HepG2 (cell line): ENCODE data around the gene P4HTM. TPM values are rescaled to one million over a fixed set of nuclear protein-coding genes. Genes with fewer than 3 reads are reported as not detected.
A peak's percentile ranks its signal among the peaks of the same experiment; 100 is the strongest.

ENCODE experiments used
- ATAC-seq: fragments of 200-7000 bp; cut with Tn5 transposase; 3 replicates; pipeline ENCODE4 v1.9.1; 2020; ENCODE audit warnings: mild to moderate bottlenecking, moderate library complexity
- Bru-seq: library from RNA; stranded (reverse); fragments of 400-500 nt; gene quantifications from one replicate; lab custom pipeline; 2021; lab: Mats Ljungman, UMichigan
- BruChase-seq, 2 experiments: library from RNA; stranded (reverse); fragments of 400-500 nt; gene quantifications; one replicate each; lab custom pipeline; 2021; lab: Mats Ljungman, UMichigan
- BruUV-seq: library from RNA; stranded (reverse); fragments of 400-500 nt; replicated peaks from 2 replicates; lab custom pipeline; 2021; lab: Mats Ljungman, UMichigan
- CTCF ChIA-PET: fragments of 300-600 bp; formaldehyde crosslinking; extraction: SDS; loops from one replicate; lab custom pipeline; 2021; ENCODE audit warnings: low total read pairs, inconsistent platforms, low intra/inter-chr PET ratio; lab: Yijun Ruan, JAX
- POLR2A ChIA-PET: fragments of 350-600 bp; sonication (Branson Sonifier 250); formaldehyde crosslinking; loops from one replicate; lab custom pipeline; 2020; ENCODE audit warnings: antibody characterized with exemption, inconsistent platforms; lab: Yijun Ruan, JAX
- DNase-seq: peaks from one replicate; pipeline ENCODE4 v3.0.0-alpha.2; 2015; ENCODE audit warnings: low spot score
- FAIRE-seq: peaks from 3 replicates; lab custom pipeline; 2011; peaks lifted over from hg19 to GRCh38; lab: Jason Lieb, UNC
- H2AFZ ChIP-seq: one replicate; pipeline ENCODE4 v1.6.1; 2011; ENCODE audit warnings: low read length, inconsistent platforms
- H3K27ac ChIP-seq: fragments of 300-600 bp; 3 replicates; pipeline ENCODE4 v1.8.0; 2011; ENCODE audit warnings: mixed run types, mild to moderate bottlenecking, mixed read lengths, low read length, inconsistent platforms; ENCODE audit not compliant: insufficient read depth; ENCODE audit errors: extremely low read length
- H3K27me3 ChIP-seq, 2 experiments: fragments of 200-600 bp in 1 of 2; 2 replicates in 1 of 2; 3 replicates in 1 of 2; pipeline versions ENCODE4 v1.6.0 to v1.8.0; 2011; ENCODE audit warnings: low read length in 2 of 2, mild to moderate bottlenecking in 2 of 2, moderate library complexity in 2 of 2, inconsistent platforms in 1 of 2; ENCODE audit not compliant: insufficient read depth in 2 of 2, control insufficient read depth in 1 of 2
- H3K36me3 ChIP-seq, 2 experiments: fragments of 200-600 bp in 1 of 2; replicated peaks in 1 of 2; 2 replicates in 1 of 2; 3 replicates in 1 of 2; pipeline versions ENCODE4 v1.5.1 to v1.8.0; 2011; ENCODE audit warnings: low read length in 2 of 2, inconsistent platforms in 1 of 2; ENCODE audit not compliant: insufficient read depth in 2 of 2, control insufficient read depth in 1 of 2
- H3K4me1 ChIP-seq: 2 replicates; pipeline ENCODE4 v1.5.1; 2012; ENCODE audit warnings: low read length, inconsistent platforms; ENCODE audit not compliant: insufficient read depth
- H3K4me2 ChIP-seq: 2 replicates; pipeline ENCODE4 v1.6.0; 2011; ENCODE audit warnings: low read depth, low read length, inconsistent platforms
- H3K4me3 ChIP-seq, 3 experiments: fragments of 200-600 bp in 1 of 3; sonication (generic), shearing (Covaris generic) in 1 of 3; replicated peaks in 1 of 3; 2 replicates each; pipeline ENCODE4 v1.5.1; 2011 to 2016; ENCODE audit warnings: low read length in 3 of 3, inconsistent platforms in 2 of 3, low read depth in 2 of 3, mild to moderate bottlenecking in 2 of 3, control low read depth in 1 of 3, mixed read lengths in 1 of 3; ENCODE audit not compliant: insufficient read depth in 1 of 3
- H3K79me2 ChIP-seq: one replicate; pipeline ENCODE4 v1.6.1; 2011; ENCODE audit warnings: low read length, inconsistent platforms; ENCODE audit not compliant: insufficient read depth
- H3K9ac ChIP-seq: 2 replicates; pipeline ENCODE4 v1.6.0; 2011; ENCODE audit warnings: mild to moderate bottlenecking, low read depth, low read length, inconsistent platforms; ENCODE audit not compliant: insufficient read depth
- H3K9me3 ChIP-seq: 2 replicates; pipeline ENCODE4 v1.5.1; 2012; ENCODE audit warnings: mild to moderate bottlenecking, low read length
- H4K20me1 ChIP-seq: 2 replicates; pipeline ENCODE4 v1.6.0; 2011; ENCODE audit warnings: inconsistent platforms, mild to moderate bottlenecking, low read length, moderate library complexity; ENCODE audit not compliant: insufficient read depth
- MTF2 ChIP-seq: sonication (generic); formaldehyde crosslinking; IDR thresholded peaks from 2 replicates; pipeline ENCODE4 v1.5.0; 2020; ENCODE audit warnings: missing genetic modification reagents, borderline replicate concordance
- MXD4 ChIP-seq: IDR thresholded peaks from 2 replicates; pipeline ENCODE4 v1.6.1; 2016; ENCODE audit warnings: mild to moderate bottlenecking, missing biosample characterization, missing genetic modification reagents
- NFYB ChIP-seq: sonication (generic); formaldehyde crosslinking; IDR thresholded peaks from 2 replicates; pipeline ENCODE4 v1.4.0; 2020; ENCODE audit warnings: missing genetic modification reagents
- REXO4 ChIP-seq: sonication (generic); formaldehyde crosslinking; IDR thresholded peaks from 2 replicates; pipeline ENCODE4 v1.8.0; 2022; ENCODE audit warnings: missing genetic modification reagents, mild to moderate bottlenecking, borderline replicate concordance
- STAG1 ChIP-seq: sonication (generic); formaldehyde crosslinking; IDR thresholded peaks from 2 replicates; pipeline ENCODE4 v1.4.0; 2020; ENCODE audit warnings: missing genetic modification reagents
- TAF1 ChIP-seq: sonication (generic); formaldehyde crosslinking; IDR thresholded peaks from 2 replicates; pipeline ENCODE4 v1.4.0; 2020; ENCODE audit warnings: missing genetic modification reagents
- ZFP36L2 ChIP-seq: sonication (generic); formaldehyde crosslinking; IDR thresholded peaks from 2 replicates; pipeline ENCODE4 v1.4.0; 2020; ENCODE audit warnings: missing genetic modification reagents
- ZFYVE20 ChIP-seq: sonication (generic); formaldehyde crosslinking; IDR thresholded peaks from 2 replicates; pipeline ENCODE4 v1.8.0; 2023; ENCODE audit warnings: low read depth, mild to moderate bottlenecking, moderate library complexity, missing genetic modification reagents, borderline replicate concordance
- ZNF558 ChIP-seq: sonication (generic); formaldehyde crosslinking; IDR thresholded peaks from 2 replicates; pipeline ENCODE4 v1.9.0; 2022; ENCODE audit warnings: mild to moderate bottlenecking, missing genetic modification reagents, borderline replicate concordance
- ZNF850 ChIP-seq: sonication (generic); formaldehyde crosslinking; conservative IDR thresholded peaks from 2 replicates; pipeline ENCODE4 v1.9.0; 2021; ENCODE audit warnings: mild to moderate bottlenecking, missing genetic modification reagents
- ZXDC ChIP-seq: sonication (generic); formaldehyde crosslinking; IDR thresholded peaks from 2 replicates; pipeline ENCODE4 v1.5.0; 2020; ENCODE audit warnings: mild to moderate bottlenecking, missing genetic modification reagents
- WGBS: methylation state at CpG from one replicate; pipeline ENCODE4 v1.1.6; 2017; ENCODE audit warnings: low lambda C conversion rate; 5-methylcytosine and 5-hydroxymethylcytosine counted together
- in situ Hi-C: cut with HindIII; loops from 2 replicates; pipeline ENCODE4 v1.10.0; 2017; ENCODE audit warnings: low pct_unique_long_range_greater_than_20kb; ENCODE audit not compliant: extremely low pct_ligation_motif_present
- intact Hi-C: fragments of 100-400 bp; cut with micrococcal nuclease; formaldehyde crosslinking; loops from one replicate; pipeline ENCODE4 v1.10.0; 2022; ENCODE audit not compliant: unreplicated experiment
- long read RNA-seq, 2 experiments: library from RNA in 1 of 2; library from polyadenylated mRNA in 1 of 2; stranded (forward) in 1 of 2; unstranded in 1 of 2; transcript quantifications; one replicate each; pipeline ENCODE4 v2.0.0, GENCODE V29; 2019 to 2022
- polyA minus RNA-seq, 3 experiments: library from RNA; depleted of rRNA, polyadenylated mRNA; stranded (reverse); fragments of >200 nt; gene quantifications; 2 replicates each; pipeline ENCODE4 v1.2.3, GENCODE V29; 2011; ENCODE audit warnings: low replicate concordance in 1 of 3
- polyA plus RNA-seq, 8 experiments: library from polyadenylated mRNA; depleted of rRNA in 3 of 8; stranded (reverse) in 7 of 8; unstranded in 1 of 8; fragments of >200 nt; fragmentation: Illumina TruSeq in 4 of 8; extraction: Trizol in 4 of 8; gene quantifications; 2 replicates each; pipeline versions ENCODE4 v1.2.1 to v1.2.3, GENCODE V29; 2011 to 2016; ENCODE audit warnings: low read depth in 4 of 8, missing spikeins in 1 of 8, mixed read lengths in 1 of 8; ENCODE audit not compliant: insufficient read depth in 1 of 8
- total RNA-seq, 5 experiments: library from RNA; depleted of rRNA; stranded (reverse); fragments of >200 nt; fragmentation: Illumina TruSeq; extraction: Trizol; gene quantifications; 2 replicates each; pipeline ENCODE4 v1.2.3, GENCODE V29; 2016; ENCODE audit warnings: low read depth in 1 of 5
- TF ChIP-seq, protein P1 (sequence below): sonication (generic); formaldehyde crosslinking; IDR thresholded peaks from 2 replicates; pipeline ENCODE4 v1.9.0; 2021; ENCODE audit warnings: missing genetic modification reagents, borderline replicate concordance

P4HTM gene
- total RNA-seq (2016; rRNA removed; fragmentation: Illumina TruSeq; extraction: Trizol) (not detected in 2 replicates), polyA plus RNA-seq (2011; rRNA removed) (0.01 TPM in 1 of 2 replicates, not detected in the other), polyA minus RNA-seq (2011; rRNA and poly(A)+ RNA removed; ENCODE audit: low replicate concordance) (0.24 and 77.8 TPM in 2 replicates), Bru-seq, nascent RNA (percentile 24 among the genes with signal in this experiment), BruChase-seq, experiment 1, labeled RNA remaining after a 6-hour chase (percentile 20 among the genes with signal in this experiment), BruChase-seq, experiment 2, labeled RNA remaining after a 2-hour chase (percentile 14 among the genes with signal in this experiment)
- not detected in 2 replicates for total RNA-seq (2016; cell fraction: cytosol; rRNA removed; fragmentation: Illumina TruSeq; extraction: Trizol; ENCODE audit: low read depth)
- total RNA-seq (2016; cell fraction: insoluble cytoplasmic fraction; rRNA removed; fragmentation: Illumina TruSeq; extraction: Trizol): 0.09 TPM in 1 of 2 replicates, not detected in the other
- total RNA-seq (2016; cell fraction: membrane; rRNA removed; fragmentation: Illumina TruSeq; extraction: Trizol): not detected in 2 replicates
- 0.09 TPM in 1 of 2 replicates, not detected in the other for total RNA-seq (2016; cell fraction: nucleus; rRNA removed; fragmentation: Illumina TruSeq; extraction: Trizol)
- 0.07 TPM in 1 of 2 replicates, not detected in the other for polyA plus RNA-seq (2011; cell fraction: cytosol; rRNA removed)
- polyA plus RNA-seq (2011; cell fraction: nucleus; rRNA removed): 0.29 and 0.38 TPM in 2 replicates
- 0.16 TPM in 1 of 2 replicates, not detected in the other for polyA plus RNA-seq (2012)
- not detected in 2 replicates for polyA plus RNA-seq (2016; cell fraction: cytosol; fragmentation: Illumina TruSeq; extraction: Trizol; ENCODE audit: low read depth)
- polyA plus RNA-seq (2016; cell fraction: insoluble cytoplasmic fraction; fragmentation: Illumina TruSeq; extraction: Trizol; ENCODE audit: low read depth): not detected in 2 replicates
- not detected in 2 replicates for polyA plus RNA-seq (2016; cell fraction: membrane; fragmentation: Illumina TruSeq; extraction: Trizol; ENCODE audit: low read depth)
- not detected in 2 replicates for polyA plus RNA-seq (2016; cell fraction: nucleus; fragmentation: Illumina TruSeq; extraction: Trizol; ENCODE audit: insufficient read depth, low read depth)
- polyA minus RNA-seq (2011; cell fraction: cytosol; rRNA and poly(A)+ RNA removed): 2.1 and 2.3 TPM in 2 replicates
- 1.5 and 2.2 TPM in 2 replicates for polyA minus RNA-seq (2011; cell fraction: nucleus; rRNA and poly(A)+ RNA removed)
- long read RNA-seq, experiment 1: 0 reads
- long read RNA-seq, experiment 2: 0 reads

DNA sequence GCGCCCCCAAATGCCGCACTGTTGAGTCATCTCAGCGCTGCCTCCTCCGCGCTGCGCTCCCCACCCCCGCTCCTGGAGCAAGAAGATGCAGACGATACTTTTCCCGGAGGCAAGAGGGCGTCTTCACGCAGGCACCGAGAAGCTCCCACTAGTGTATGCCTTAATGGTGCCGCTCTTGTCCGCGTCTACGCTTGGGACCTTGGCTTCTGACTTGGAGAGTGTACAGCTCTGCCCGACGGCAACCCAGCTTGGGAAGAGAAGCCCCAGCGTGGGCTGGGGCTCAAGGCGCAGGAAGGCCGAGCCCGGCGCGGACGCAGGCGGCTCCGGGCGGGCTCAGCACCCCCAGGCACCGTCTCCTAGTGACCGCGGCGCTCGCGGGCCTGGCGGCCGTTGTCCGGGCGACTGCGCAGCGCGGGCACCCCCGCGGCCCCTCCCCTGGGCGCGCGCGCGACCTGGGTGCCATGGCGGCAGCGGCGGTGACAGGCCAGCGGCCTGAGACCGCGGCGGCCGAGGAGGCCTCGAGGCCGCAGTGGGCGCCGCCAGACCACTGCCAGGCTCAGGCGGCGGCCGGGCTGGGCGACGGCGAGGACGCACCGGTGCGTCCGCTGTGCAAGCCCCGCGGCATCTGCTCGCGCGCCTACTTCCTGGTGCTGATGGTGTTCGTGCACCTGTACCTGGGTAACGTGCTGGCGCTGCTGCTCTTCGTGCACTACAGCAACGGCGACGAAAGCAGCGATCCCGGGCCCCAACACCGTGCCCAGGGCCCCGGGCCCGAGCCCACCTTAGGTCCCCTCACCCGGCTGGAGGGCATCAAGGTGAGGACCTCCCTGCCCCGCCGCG is at the start of gene P4HTM:
Gene P4HTM, plus strand, starts transcription at position 446 of the 840 bp plus-strand sequence. Its CDS starts 16 bp downstream, at position 462.
- DNase-seq: no peak
- TF ChIP-seq ZFP36L2 (CRISPR knock-in tag): no peak
- TF ChIP-seq, protein P1, sequence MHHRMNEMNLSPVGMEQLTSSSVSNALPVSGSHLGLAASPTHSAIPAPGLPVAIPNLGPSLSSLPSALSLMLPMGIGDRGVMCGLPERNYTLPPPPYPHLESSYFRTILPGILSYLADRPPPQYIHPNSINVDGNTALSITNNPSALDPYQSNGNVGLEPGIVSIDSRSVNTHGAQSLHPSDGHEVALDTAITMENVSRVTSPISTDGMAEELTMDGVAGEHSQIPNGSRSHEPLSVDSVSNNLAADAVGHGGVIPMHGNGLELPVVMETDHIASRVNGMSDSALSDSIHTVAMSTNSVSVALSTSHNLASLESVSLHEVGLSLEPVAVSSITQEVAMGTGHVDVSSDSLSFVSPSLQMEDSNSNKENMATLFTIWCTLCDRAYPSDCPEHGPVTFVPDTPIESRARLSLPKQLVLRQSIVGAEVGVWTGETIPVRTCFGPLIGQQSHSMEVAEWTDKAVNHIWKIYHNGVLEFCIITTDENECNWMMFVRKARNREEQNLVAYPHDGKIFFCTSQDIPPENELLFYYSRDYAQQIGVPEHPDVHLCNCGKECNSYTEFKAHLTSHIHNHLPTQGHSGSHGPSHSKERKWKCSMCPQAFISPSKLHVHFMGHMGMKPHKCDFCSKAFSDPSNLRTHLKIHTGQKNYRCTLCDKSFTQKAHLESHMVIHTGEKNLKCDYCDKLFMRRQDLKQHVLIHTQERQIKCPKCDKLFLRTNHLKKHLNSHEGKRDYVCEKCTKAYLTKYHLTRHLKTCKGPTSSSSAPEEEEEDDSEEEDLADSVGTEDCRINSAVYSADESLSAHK (CRISPR knock-in tag): no peak
- no peak for TF ChIP-seq NFYB
- TF ChIP-seq ZNF558 (CRISPR knock-in tag): no peak
- no peak for TF ChIP-seq TAF1
- no peak for TF ChIP-seq REXO4 (CRISPR knock-in tag)
- TF ChIP-seq MXD4 (CRISPR knock-in tag): no peak
- no peak for TF ChIP-seq ZFYVE20 (CRISPR knock-in tag)
- no peak for TF ChIP-seq MTF2 (CRISPR knock-in tag)
- TF ChIP-seq ZXDC (CRISPR knock-in tag): no peak
- no peak for TF ChIP-seq ZNF850 (CRISPR knock-in tag)
- no peak for TF ChIP-seq STAG1

More for the DNA sequence above, at the start of gene P4HTM:
- H3K9ac ChIP-seq: no peak within 1 kb of the TSS
- in situ Hi-C loops (no loop called here), intact Hi-C loops (loop anchor here (5.0 kb wide), 1 partner anchor 167 kb away; no protein-coding TSS in a partner anchor)
- no TSS peak for BruUV-seq
- H3K79me2 ChIP-seq: no peaks in the 10 kb centered on the region
- H3K4me1 ChIP-seq: no peaks in the 10 kb centered on the region
- H3K4me2 ChIP-seq: no peak within 1 kb of the TSS
- H4K20me1 ChIP-seq: no peaks in the 10 kb centered on the region
- no peak for ATAC-seq
- no peak for FAIRE-seq
- peaks cover 0 to under 1% of the 10 kb centered on the region in 2 experiments; a peak in 1 of 5 replicates for H3K36me3 ChIP-seq
- no peak within 1 kb of the TSS for H2AFZ ChIP-seq
- H3K27ac ChIP-seq: no peak within 1 kb of the TSS
- no peaks in the 10 kb centered on the region for H3K9me3 ChIP-seq
- CTCF ChIA-PET: no interaction called here
- no peaks in the 10 kb centered on the region for H3K27me3 ChIP-seq
- 97% methylated on average over 38 of the region's 91 CpGs for WGBS
- POLR2A ChIA-PET: no interaction called here
- no peak within 1 kb of the TSS for H3K4me3 ChIP-seq
